Liver (tissue), 9 donors: ENCODE measurements around the gene CCDC141. TPM values are rescaled to one million over a fixed set of nuclear protein-coding genes. Genes with fewer than 3 reads are reported as not detected.

Experiments used
- DNase-seq: peaks from one replicate; pipeline ENCODE4 v3.0.0-alpha.2; 2017; ENCODE audit warnings: low spot score
- H3K27ac ChIP-seq, 2 donors: one replicate each; pipeline ENCODE4 v1.7.0; 2013; ENCODE audit warnings: inconsistent platforms in 2 of 2, low read length in 2 of 2, control low read depth in 1 of 2, low read depth in 1 of 2, mild to moderate bottlenecking in 1 of 2
- H3K27me3 ChIP-seq, 4 donors: one replicate each; pipeline versions ENCODE4 v1.6.1 to v1.7.0; 2013; ENCODE audit warnings: low read length in 3 of 4, inconsistent platforms in 1 of 4, mild to moderate bottlenecking in 1 of 4, moderate library complexity in 1 of 4; ENCODE audit not compliant: control insufficient read depth in 4 of 4, insufficient read depth in 4 of 4
- H3K36me3 ChIP-seq, 4 donors: one replicate each; pipeline versions ENCODE4 v1.6.1 to v1.7.0; 2013; ENCODE audit warnings: low read length in 3 of 4, mild to moderate bottlenecking in 3 of 4, low read depth in 1 of 4, moderate library complexity in 1 of 4; ENCODE audit not compliant: control insufficient read depth in 4 of 4, insufficient read depth in 3 of 4
- H3K4me1 ChIP-seq, 4 donors: one replicate each; pipeline versions ENCODE4 v1.6.1 to v1.7.0; 2013; ENCODE audit warnings: low read length in 3 of 4, mild to moderate bottlenecking in 3 of 4, moderate library complexity in 1 of 4; ENCODE audit not compliant: control insufficient read depth in 4 of 4, insufficient read depth in 4 of 4
- H3K4me3 ChIP-seq, 3 donors: one replicate each; pipeline versions ENCODE4 v1.6.1 to v1.7.0; 2013; ENCODE audit warnings: low read length in 3 of 3, control low read depth in 1 of 3, low read depth in 1 of 3, mild to moderate bottlenecking in 1 of 3
- H3K9ac ChIP-seq, 2 donors: one replicate each; pipeline ENCODE4 v1.7.0; 2013; ENCODE audit warnings: low read length in 2 of 2, mild to moderate bottlenecking in 2 of 2, moderate library complexity in 2 of 2, control low read depth in 1 of 2, low read depth in 1 of 2
- H3K9me3 ChIP-seq, 4 donors: one replicate each; pipeline versions ENCODE4 v1.6.1 to v1.7.0; 2013; ENCODE audit warnings: low read length in 3 of 4; ENCODE audit not compliant: control insufficient read depth in 4 of 4
- ATF3 ChIP-seq: IDR thresholded peaks from 2 replicates; pipeline ENCODE4 v1.6.1; 2016; ENCODE audit warnings: antibody characterized with exemption
- CTCF ChIP-seq: fragments of 150-350 bp; IDR thresholded peaks from 2 replicates; pipeline ENCODE4 v1.5.1; 2017; ENCODE audit warnings: improper control_type of control experiment, low read depth, low read length; ENCODE audit not compliant: missing input control
- EGR1 ChIP-seq, 2 donors: IDR thresholded peaks; 2 replicates each; pipeline ENCODE4 v1.6.1; 2016 to 2018; ENCODE audit warnings: antibody characterized with exemption in 2 of 2, low read depth in 2 of 2
- FOXA1 ChIP-seq: IDR thresholded peaks from 2 replicates; pipeline ENCODE4 v1.6.1; 2016; ENCODE audit warnings: antibody characterized with exemption
- GABPA ChIP-seq, 2 donors: IDR thresholded peaks in 1 of 2; conservative IDR thresholded peaks in 1 of 2; 2 replicates each; pipeline ENCODE4 v1.6.1; 2016; ENCODE audit warnings: antibody characterized with exemption in 2 of 2, mild to moderate bottlenecking in 1 of 2, moderate library complexity in 1 of 2
- HNF4A ChIP-seq, 2 donors: conservative IDR thresholded peaks; 2 replicates each; pipeline ENCODE4 v1.6.1; 2016; ENCODE audit warnings: antibody characterized with exemption in 2 of 2, mild to moderate bottlenecking in 2 of 2
- HNF4G ChIP-seq: IDR thresholded peaks from 2 replicates; pipeline ENCODE4 v1.6.1; 2016; ENCODE audit warnings: antibody characterized with exemption
- JUND ChIP-seq, 2 donors: IDR thresholded peaks; 2 replicates each; pipeline ENCODE4 v1.6.1; 2016; ENCODE audit warnings: antibody characterized with exemption in 2 of 2
- NR2F2 ChIP-seq: IDR thresholded peaks from 2 replicates; pipeline ENCODE4 v1.6.1; 2016; ENCODE audit warnings: antibody characterized with exemption
- RAD21 ChIP-seq, 2 donors: IDR thresholded peaks; 2 replicates each; pipeline ENCODE4 v1.6.1; 2016; ENCODE audit warnings: antibody characterized with exemption in 2 of 2, mild to moderate bottlenecking in 2 of 2
- SP1 ChIP-seq: IDR thresholded peaks from 2 replicates; pipeline ENCODE4 v1.6.1; 2018; ENCODE audit warnings: antibody characterized with exemption, mild to moderate bottlenecking
- TAF1 ChIP-seq: conservative IDR thresholded peaks from 2 replicates; pipeline ENCODE4 v1.6.1; 2016; ENCODE audit warnings: antibody characterized with exemption, mild to moderate bottlenecking
- YY1 ChIP-seq: IDR thresholded peaks from 2 replicates; pipeline ENCODE4 v1.6.1; 2016; ENCODE audit warnings: antibody characterized with exemption, mild to moderate bottlenecking
- ZBTB33 ChIP-seq: IDR thresholded peaks from 2 replicates; pipeline ENCODE4 v1.6.1; 2016; ENCODE audit warnings: antibody characterized with exemption
- WGBS: extraction: QIAGEN DNeasy Blood & Tissue Kit; methylation state at CpG from one replicate; pipeline ENCODE4 v1.1.7; 2013; 5-methylcytosine and 5-hydroxymethylcytosine counted together
- polyA plus RNA-seq, 2 donors: library from polyadenylated mRNA; stranded (reverse) in 1 of 2; unstranded in 1 of 2; fragments of 200-250 nt in 1 of 2; fragments of >200 nt in 1 of 2; fragmentation: Nextera tagmentation in 1 of 2; extraction: Ambion mirVana in 1 of 2; gene quantifications; one replicate each; pipeline versions ENCODE4 v1.2.1 to v1.2.3, GENCODE V29; 2013 to 2015
- total RNA-seq, 2 donors: library from RNA; depleted of rRNA; stranded (reverse); fragments of >200 nt; gene quantifications; one replicate each; pipeline ENCODE4 v1.2.3, GENCODE V29; 2014
- donor health status: healthy.
- donor health status: healthy.
- donor health status: healthy.
- donor health status: healthy.
- donor health status: healthy.

Gene CCDC141
- total and polyA plus RNA-seq, 4 donors, result 0.05 to 1.0 (median 0.39) TPM

- TF ChIP-seq EGR1 (IDR thresholded peaks at IDR 0.05; ENCODE audit: low read depth in 2 of 2) (no peak), RAD21 (IDR thresholded peaks at IDR 0.05) (no peak), GABPA (IDR thresholded peaks at IDR 0.05 in 1 of 2, conservative IDR thresholded peaks at IDR 0.05 in 1 of 2) (no peak), HNF4A (conservative IDR thresholded peaks at IDR 0.05) (no peak), NR2F2 (no peak)
These were observed 190.9 kb downstream of the CCDC141 start (continued) for GRCh38 chr2:178858896-178859625.

GRCh38 chr2:178855151-178855550 lies 194.8 kb downstream of the CCDC141 start:
- no peaks in the 10 kb centered on the region for H3K4me1 ChIP-seq
- H3K4me3 ChIP-seq, result no peak overlapping the region
- H3K27ac ChIP-seq, result no peak overlapping the region
- H3K36me3 ChIP-seq, result no peaks in the 10 kb centered on the region
- no peak overlapping the region for H3K9ac ChIP-seq
- no peaks in the 10 kb centered on the region for H3K9me3 ChIP-seq
- no peak for TF ChIP-seq HNF4A (conservative IDR thresholded peaks at IDR 0.05)
- no peak for TF ChIP-seq TAF1
- DNase-seq, result no peak
- H3K27me3 ChIP-seq, result peaks cover 0 to 3% (median 0%) of the 10 kb centered on the region in 4 donors

- no peak overlapping the region for H3K4me3 ChIP-seq
- H3K36me3 ChIP-seq, result no peaks in the 10 kb centered on the region
- H3K4me1 ChIP-seq, result no peaks in the 10 kb centered on the region
- no peaks in the 10 kb centered on the region for H3K9me3 ChIP-seq
- 95% methylated on average over 5 of the region's 5 CpGs for WGBS
- H3K27me3 ChIP-seq, result no peaks in the 10 kb centered on the region
- no peak for DNase-seq
- no peak overlapping the region for H3K9ac ChIP-seq
- no peak overlapping the region for H3K27ac ChIP-seq
- TF ChIP-seq TAF1 (no peak), SP1 (no peak), ZBTB33 (no peak), FOXA1 (no peak), EGR1 (IDR thresholded peaks at IDR 0.05; ENCODE audit: low read depth in 2 of 2) (no peak), YY1 (no peak), GABPA (IDR thresholded peaks at IDR 0.05 in 1 of 2, conservative IDR thresholded peaks at IDR 0.05 in 1 of 2) (no peak), HNF4G (no peak), JUND (IDR thresholded peaks at IDR 0.05) (no peak), ATF3 (no peak), RAD21 (IDR thresholded peaks at IDR 0.05) (no peak), CTCF (no peak), HNF4A (conservative IDR thresholded peaks at IDR 0.05) (no peak)
These were observed 201.6 kb downstream of the CCDC141 start for GRCh38 chr2:178848335-178848734.
